T-cell (primary cell): ENCODE measurements around the gene MEOX2. TPM values are rescaled to one million over a fixed set of nuclear protein-coding genes. Genes with fewer than 3 reads are reported as not detected.

Experiments
- ATAC-seq, 4 experiments: fragments of 200-7000 bp in 3 of 4; fragments of 150-1000 bp in 1 of 4; cut with Tn5 transposase; replicated peaks in 1 of 4; 1 replicate in 3 of 4; 2 replicates in 1 of 4; pipeline ENCODE4 v1.10.0; 2021; ENCODE audit warnings: moderate library complexity in 3 of 4, mild to moderate bottlenecking in 2 of 4, moderate number of reproducible peaks in 1 of 4
- CTCF ChIA-PET, 2 donors: fragments of 300-600 bp; sonication (Branson Sonifier 250); formaldehyde crosslinking; loops; one replicate each; lab custom pipeline; 2022; ENCODE audit warnings: antibody characterized with exemption in 2 of 2; lab: Charles Lee
- POLR2A ChIA-PET, 2 donors: fragments of 300-600 bp; sonication (Branson Sonifier 250); formaldehyde crosslinking; loops; one replicate each; lab custom pipeline; 2022; ENCODE audit warnings: antibody characterized with exemption in 2 of 2; lab: Charles Lee
- DNase-seq, 35 experiments: peaks; one replicate each; pipeline versions ENCODE4 v3.0.0 to v3.0.0-alpha.2; 2013 to 2023
- H3K27ac ChIP-seq: one replicate; pipeline ENCODE4 v1.5.1; 2013; ENCODE audit warnings: low read length
- H3K27me3 ChIP-seq, 2 experiments: replicated peaks in 1 of 2; 1 replicate in 1 of 2; 2 replicates in 1 of 2; pipeline versions ENCODE4 v1.6.1 to v1.7.0; 2013; ENCODE audit warnings: low read length in 1 of 2, mixed read lengths in 1 of 2; ENCODE audit not compliant: control insufficient read depth in 2 of 2, insufficient read depth in 2 of 2; ENCODE audit errors: extremely low read depth in 1 of 2
- H3K36me3 ChIP-seq, 2 donors: 1 replicate in 1 of 2; 2 replicates in 1 of 2; pipeline versions ENCODE4 v1.6.1 to v1.7.0; 2013; ENCODE audit warnings: low read length in 1 of 2; ENCODE audit not compliant: control insufficient read depth in 2 of 2, insufficient read depth in 1 of 2; ENCODE audit errors: extremely low read depth in 1 of 2
- H3K4me1 ChIP-seq, 2 experiments: 1 replicate in 1 of 2; 2 replicates in 1 of 2; pipeline versions ENCODE4 v1.6.1 to v1.7.0; 2013; ENCODE audit warnings: low read length in 2 of 2, mixed read lengths in 1 of 2; ENCODE audit not compliant: insufficient read depth in 2 of 2, control insufficient read depth in 1 of 2; ENCODE audit errors: extremely low read depth in 1 of 2
- H3K4me3 ChIP-seq, 2 donors: 1 replicate in 1 of 2; 2 replicates in 1 of 2; pipeline versions ENCODE4 v1.5.1 to v1.7.0; 2013; ENCODE audit warnings: mild to moderate bottlenecking in 2 of 2, low read length in 1 of 2, moderate library complexity in 1 of 2; ENCODE audit not compliant: control insufficient read depth in 1 of 2; ENCODE audit errors: extremely low read depth in 1 of 2
- H3K9me3 ChIP-seq: 2 replicates; pipeline ENCODE4 v1.7.0; 2013
- H3K27ac Mint-ChIP-seq, 2 donors: one replicate each; pipeline ENCODE4 v1.8.0; 2020 to 2021; ENCODE audit warnings: mild to moderate bottlenecking in 2 of 2, mixed read lengths in 2 of 2
- H3K27me3 Mint-ChIP-seq, 2 donors: one replicate each; pipeline ENCODE4 v1.8.0; 2021 to 2022; ENCODE audit warnings: mixed read lengths in 2 of 2
- H3K36me3 Mint-ChIP-seq: one replicate; pipeline ENCODE4 v1.8.0; 2021; ENCODE audit warnings: mixed read lengths
- H3K4me1 Mint-ChIP-seq, 3 donors: one replicate each; pipeline ENCODE4 v1.8.0; 2020 to 2022; ENCODE audit warnings: mixed read lengths in 3 of 3, mild to moderate bottlenecking in 1 of 3
- H3K4me3 Mint-ChIP-seq, 3 donors: one replicate each; pipeline ENCODE4 v1.8.0; 2020 to 2022; ENCODE audit warnings: mild to moderate bottlenecking in 3 of 3, mixed read lengths in 3 of 3, moderate library complexity in 3 of 3
- H3K9me3 Mint-ChIP-seq, 3 donors: one replicate each; pipeline ENCODE4 v1.8.0; 2020 to 2022; ENCODE audit warnings: mixed read lengths in 3 of 3
- WGBS: methylation state at CpG from one replicate; pipeline ENCODE4 v1.1.5; 2013; ENCODE audit warnings: missing lambda C conversion rate; ENCODE audit not compliant: insufficient coverage; 5-methylcytosine and 5-hydroxymethylcytosine counted together
- total RNA-seq, 35 experiments: library from RNA in 6 of 35; stranded (reverse) in 6 of 35; fragments of 120-200 nt in 1 of 35; gene quantifications; one replicate each; pipeline versions ENCODE4 v1.2.1 to v1.2.4 and lab custom pipeline; 2013 to 2026

The MEOX2 gene
- total RNA-seq, 5 donors from 2014 or later (not counting 1 experiment from before 2014, with no cell fraction given) = 0.12 TPM; not detected in 4

GRCh38 chr7:15662451-15662850 is 24.0 kb downstream of the MEOX2 start:
- Histone ChIP-seq H3K36me3 (no peaks in the 10 kb centered on the region), H3K27ac (no peak overlapping the region), H3K9me3 (no peaks in the 10 kb centered on the region), H3K4me1 (no peaks in the 10 kb centered on the region), H3K4me3 (no peak overlapping the region), H3K27me3 (no peaks in the 10 kb centered on the region)
- Mint-ChIP-seq H3K36me3 (no peaks in the 10 kb centered on the region), H3K4me1 (no peaks in the 10 kb centered on the region), H3K4me3 (no peak overlapping the region), H3K27ac (no peak overlapping the region), H3K9me3 (peaks cover 0 to 14% (median 10%) of the 10 kb centered on the region in 3 donors), H3K27me3 (no peaks in the 10 kb centered on the region)
- no CpG with 5 or more reads among the region's 1 CpG for WGBS
- CTCF ChIA-PET = no interaction called here
- no peak for ATAC-seq
- POLR2A ChIA-PET = no interaction called here
- no peak for DNase-seq

GRCh38 chr7:15658247-15658646 is 28.2 kb downstream of the MEOX2 start:
- H3K4me3 Mint-ChIP-seq = no peak overlapping the region
- no peak overlapping the region for H3K27ac ChIP-seq
- no CpG with 5 or more reads among the region's 3 CpGs for WGBS
- H3K36me3 ChIP-seq = no peaks in the 10 kb centered on the region
- no peak overlapping the region for H3K27ac Mint-ChIP-seq
- ATAC-seq (no peak), DNase-seq (no peak)
- H3K4me3 ChIP-seq = no peak overlapping the region
- no peaks in the 10 kb centered on the region for H3K27me3 Mint-ChIP-seq
- no peaks in the 10 kb centered on the region for H3K27me3 ChIP-seq
- H3K36me3 Mint-ChIP-seq = no peaks in the 10 kb centered on the region
- H3K4me1 ChIP-seq = no peaks in the 10 kb centered on the region
- H3K9me3 Mint-ChIP-seq = peaks cover 0 to 23% (median 10%) of the 10 kb centered on the region in 3 donors
- H3K4me1 Mint-ChIP-seq = no peaks in the 10 kb centered on the region
- ChIA-PET CTCF (no interaction called here), POLR2A (no interaction called here)
- no peaks in the 10 kb centered on the region for H3K9me3 ChIP-seq

GRCh38 chr7:15652776-15653290 is 33.6 kb downstream of the MEOX2 start:
- peaks cover 5 to 24% (median 12%) of the 10 kb centered on the region in 3 donors for H3K9me3 Mint-ChIP-seq
- ATAC-seq (no peak), DNase-seq (no peak)
- no peaks in the 10 kb centered on the region for H3K27me3 ChIP-seq
- no peak overlapping the region for H3K4me3 Mint-ChIP-seq
- H3K9me3 ChIP-seq = no peaks in the 10 kb centered on the region
- POLR2A ChIA-PET = no interaction called here
- no peak overlapping the region for H3K27ac Mint-ChIP-seq
- no peak overlapping the region for H3K27ac ChIP-seq
- H3K27me3 Mint-ChIP-seq = no peaks in the 10 kb centered on the region
- no peaks in the 10 kb centered on the region for H3K4me1 ChIP-seq
- H3K4me1 Mint-ChIP-seq = no peaks in the 10 kb centered on the region
- no peaks in the 10 kb centered on the region for H3K36me3 ChIP-seq
- H3K4me3 ChIP-seq = no peak overlapping the region
- CTCF ChIA-PET = no interaction called here
- no CpG with 5 or more reads among the region's 2 CpGs for WGBS
- no peaks in the 10 kb centered on the region for H3K36me3 Mint-ChIP-seq

- DNase-seq (no peak), ATAC-seq (no peak)
- CTCF ChIA-PET = no interaction called here
- H3K36me3 ChIP-seq = no peaks in the 10 kb centered on the region
- Mint-ChIP-seq H3K36me3 (no peaks in the 10 kb centered on the region), H3K4me3 (no peak overlapping the region), H3K27me3 (no peaks in the 10 kb centered on the region), H3K9me3 (peaks cover 5 to 13% (median 12%) of the 10 kb centered on the region in 3 donors), H3K4me1 (no peaks in the 10 kb centered on the region), H3K27ac (no peak overlapping the region)
- H3K4me3 ChIP-seq = no peak overlapping the region
- no peak overlapping the region for H3K27ac ChIP-seq
- POLR2A ChIA-PET = no interaction called here
- no peaks in the 10 kb centered on the region for H3K27me3 ChIP-seq
- H3K4me1 ChIP-seq = no peaks in the 10 kb centered on the region
- no peaks in the 10 kb centered on the region for H3K9me3 ChIP-seq
- WGBS = 54% methylated on average over 1 of the region's 1 CpG
Observed at GRCh38 chr7:15651693-15652092, 34.8 kb downstream of the MEOX2 start.

GRCh38 chr7:15650787-15651186 is 35.7 kb downstream of the MEOX2 start:
- H3K27me3 Mint-ChIP-seq = no peaks in the 10 kb centered on the region
- no peaks in the 10 kb centered on the region for H3K36me3 Mint-ChIP-seq
- no peaks in the 10 kb centered on the region for H3K36me3 ChIP-seq
- no peaks in the 10 kb centered on the region for H3K27me3 ChIP-seq
- peaks cover 5 to 13% (median 12%) of the 10 kb centered on the region in 3 donors for H3K9me3 Mint-ChIP-seq
- no peaks in the 10 kb centered on the region for H3K4me1 ChIP-seq
- 70% methylated on average over 3 of the region's 4 CpGs for WGBS
- H3K27ac Mint-ChIP-seq = no peak overlapping the region
- no peak overlapping the region for H3K27ac ChIP-seq
- CTCF ChIA-PET = no interaction called here
- H3K9me3 ChIP-seq = no peaks in the 10 kb centered on the region
- H3K4me1 Mint-ChIP-seq = no peaks in the 10 kb centered on the region
- POLR2A ChIA-PET = no interaction called here
- no peak for ATAC-seq
- DNase-seq = no peak
- H3K4me3 ChIP-seq = no peak overlapping the region
- no peak overlapping the region for H3K4me3 Mint-ChIP-seq

GRCh38 chr7:15648461-15648961 is 38.0 kb downstream of the MEOX2 start:
- no peaks in the 10 kb centered on the region for H3K27me3 Mint-ChIP-seq
- CTCF ChIA-PET = no interaction called here
- Histone ChIP-seq H3K36me3 (no peaks in the 10 kb centered on the region), H3K27ac (no peak overlapping the region), H3K4me1 (no peaks in the 10 kb centered on the region), H3K27me3 (no peaks in the 10 kb centered on the region), H3K9me3 (no peaks in the 10 kb centered on the region), H3K4me3 (no peak overlapping the region)
- 50% methylated on average over 1 of the region's 5 CpGs for WGBS
- peaks cover 5 to 12% (median 10%) of the 10 kb centered on the region in 3 donors for H3K9me3 Mint-ChIP-seq
- H3K27ac Mint-ChIP-seq = no peak overlapping the region
- POLR2A ChIA-PET = no interaction called here
- no peak for ATAC-seq
- DNase-seq = no peak
- H3K4me1 Mint-ChIP-seq = no peaks in the 10 kb centered on the region
- no peak overlapping the region for H3K4me3 Mint-ChIP-seq
- H3K36me3 Mint-ChIP-seq = no peaks in the 10 kb centered on the region

GRCh38 chr7:15647309-15647708 is 39.2 kb downstream of the MEOX2 start:
- DNase-seq (no peak), ATAC-seq (no peak)
- Histone ChIP-seq H3K36me3 (no peaks in the 10 kb centered on the region), H3K9me3 (no peaks in the 10 kb centered on the region), H3K27ac (no peak overlapping the region), H3K4me1 (no peaks in the 10 kb centered on the region), H3K27me3 (no peaks in the 10 kb centered on the region), H3K4me3 (no peak overlapping the region)
- Mint-ChIP-seq H3K4me3 (no peak overlapping the region), H3K4me1 (no peaks in the 10 kb centered on the region), H3K27me3 (no peaks in the 10 kb centered on the region), H3K9me3 (peaks cover 5 to 13% (median 12%) of the 10 kb centered on the region in 3 donors), H3K36me3 (no peaks in the 10 kb centered on the region), H3K27ac (no peak overlapping the region)
- no CpG with 5 or more reads among the region's 1 CpG for WGBS
- CTCF ChIA-PET = no interaction called here
- POLR2A ChIA-PET = no interaction called here
